ENCODE data around the gene PABPN1. TPM values are rescaled to one million over a fixed set of nuclear protein-coding genes. Genes with fewer than 3 reads are reported as not detected.

The PABPN1 gene
- total RNA-seq, 1 donor from 2014 or later = 40.7 TPM

- H3K4me1 ChIP-seq (ENCODE audit: control insufficient read depth in 3 of 3, insufficient read depth in 3 of 3, low read length in 3 of 3) = peaks cover 13 to 17% (median 17%) of the 10 kb centered on the region in 3 donors
- H3K27ac ChIP-seq (ENCODE audit: low read depth, low read length) = peak overlapping the region; percentile 97
- no peaks in the 10 kb centered on the region for H3K9me3 ChIP-seq (ENCODE audit: control insufficient read depth in 3 of 3, low read length in 3 of 3)
- H3K36me3 ChIP-seq (ENCODE audit: control insufficient read depth in 3 of 3, insufficient read depth in 3 of 3, low read length in 3 of 3) = peaks cover 2 to 6% (median 2%) of the 10 kb centered on the region in 3 donors
- H3K4me3 ChIP-seq (ENCODE audit: low read length in 3 of 3) = peak overlapping the region; percentile 79 to 90 (median 89)
- H3K9ac ChIP-seq (ENCODE audit: low read depth in 1 of 3, low read length in 3 of 3) = peak overlapping the region; percentile 83 to 96 (median 95)
- H3K27me3 ChIP-seq (ENCODE audit: control insufficient read depth in 3 of 3, insufficient read depth in 3 of 3, low read length in 3 of 3) = no peaks in the 10 kb centered on the region
Measured at GRCh38 chr14:23286902-23287479, 34.3 kb upstream of the PABPN1 start.

DNA sequence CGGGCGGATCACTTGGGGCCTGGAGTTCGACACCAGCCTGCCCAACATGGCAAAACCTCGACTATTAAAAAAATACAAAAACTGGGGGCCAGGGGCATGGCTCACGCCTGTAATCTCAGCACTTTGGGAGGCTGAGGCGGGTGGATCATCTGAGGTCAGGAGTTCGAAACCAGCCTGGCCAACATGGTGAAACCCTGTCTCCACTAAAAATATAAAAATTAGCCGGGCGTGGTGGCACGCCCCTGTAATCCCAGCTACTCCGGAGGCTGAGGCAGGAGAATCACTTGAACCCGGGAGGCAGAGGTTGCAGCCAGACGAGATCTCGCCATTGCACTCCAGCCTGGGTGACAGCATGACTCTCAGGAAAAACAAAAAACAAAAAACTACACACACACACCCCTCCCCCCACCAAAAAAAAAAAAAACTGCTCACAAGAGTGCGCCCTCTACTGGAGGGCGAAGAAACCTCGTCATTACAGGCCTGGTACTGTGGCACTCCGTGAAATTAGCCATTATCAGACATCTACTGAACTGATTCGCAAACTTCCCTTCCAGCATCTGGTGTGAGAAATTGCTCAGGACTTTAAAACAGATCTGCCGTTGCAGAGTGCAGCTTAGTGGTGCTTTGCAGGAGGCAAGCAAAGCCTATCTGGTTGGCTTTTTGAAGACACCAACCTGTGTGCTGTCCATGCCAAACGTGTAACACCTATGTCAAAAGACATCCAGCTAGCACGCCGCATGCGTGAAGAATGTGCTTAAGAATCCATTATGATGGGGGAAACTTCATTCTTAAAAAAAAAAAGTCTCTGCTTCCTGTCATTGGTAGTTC, 26.3 kb upstream of the PABPN1 start:
- no peaks in the 10 kb centered on the region for H3K9me3 ChIP-seq (ENCODE audit: control insufficient read depth in 3 of 3, low read length in 3 of 3)
- H3K9ac ChIP-seq (ENCODE audit: low read depth in 1 of 3, low read length in 3 of 3) = peak overlapping the region in 1 of 3 donors; percentile 61
- H3K27me3 ChIP-seq (ENCODE audit: control insufficient read depth in 3 of 3, insufficient read depth in 3 of 3, low read length in 3 of 3) = no peaks in the 10 kb centered on the region
- peaks cover 9 to 23% (median 9%) of the 10 kb centered on the region in 3 donors for H3K4me1 ChIP-seq (ENCODE audit: control insufficient read depth in 3 of 3, insufficient read depth in 3 of 3, low read length in 3 of 3)
- H3K4me3 ChIP-seq (ENCODE audit: low read length in 3 of 3) = no peak overlapping the region
- peaks cover 15 to 22% (median 18%) of the 10 kb centered on the region in 3 donors for H3K36me3 ChIP-seq (ENCODE audit: control insufficient read depth in 3 of 3, insufficient read depth in 3 of 3, low read length in 3 of 3)
- no peak overlapping the region for H3K27ac ChIP-seq (ENCODE audit: low read depth, low read length)

DNA sequence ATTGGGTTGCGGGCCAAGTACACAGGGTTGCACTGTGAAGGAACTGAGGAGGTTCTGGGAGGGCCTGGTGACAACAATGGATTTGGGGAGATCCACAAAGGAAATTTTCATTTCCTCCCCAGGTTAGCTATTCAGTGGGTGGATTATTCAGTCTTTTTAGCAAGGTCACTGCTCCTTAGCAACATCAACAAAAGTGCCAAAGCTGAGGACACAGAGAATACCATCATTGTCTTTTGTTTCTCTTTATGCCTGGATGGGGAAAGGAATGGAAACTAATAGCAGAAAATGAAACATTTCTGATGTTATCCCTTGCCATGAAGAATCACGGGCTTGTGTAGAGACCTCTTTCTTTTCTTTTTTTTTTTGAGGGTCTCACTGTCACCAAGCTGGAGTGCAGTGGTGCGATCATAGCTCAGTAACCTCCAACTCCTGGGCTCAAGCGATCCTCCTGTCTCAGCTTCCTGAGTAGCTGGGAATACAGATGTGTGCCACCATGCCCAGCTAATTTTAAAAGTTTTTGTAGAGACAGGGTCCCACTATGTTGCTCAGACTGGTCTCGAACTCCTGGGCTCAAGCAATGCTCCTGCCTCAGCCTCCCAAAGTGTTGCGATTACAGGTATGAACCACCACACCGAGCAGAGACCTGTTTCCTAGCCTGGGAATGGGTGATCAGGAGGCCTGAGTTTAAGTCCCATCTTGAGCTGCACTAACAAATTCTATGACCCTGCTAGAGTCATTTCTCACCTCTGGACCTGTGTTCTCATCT, 25.1 kb upstream of the PABPN1 start:
- Histone ChIP-seq H3K27me3 (ENCODE audit: control insufficient read depth in 3 of 3, insufficient read depth in 3 of 3, low read length in 3 of 3) (no peaks in the 10 kb centered on the region), H3K27ac (ENCODE audit: low read depth, low read length) (no peak overlapping the region), H3K9ac (ENCODE audit: low read depth in 1 of 3, low read length in 3 of 3) (no peak overlapping the region), H3K36me3 (ENCODE audit: control insufficient read depth in 3 of 3, insufficient read depth in 3 of 3, low read length in 3 of 3) (peaks cover 15 to 21% (median 18%) of the 10 kb centered on the region in 3 donors), H3K9me3 (ENCODE audit: control insufficient read depth in 3 of 3, low read length in 3 of 3) (no peaks in the 10 kb centered on the region), H3K4me3 (ENCODE audit: low read length in 3 of 3) (no peak overlapping the region), H3K4me1 (ENCODE audit: control insufficient read depth in 3 of 3, insufficient read depth in 3 of 3, low read length in 3 of 3) (peaks cover 18 to 32% (median 18%) of the 10 kb centered on the region in 3 donors)

DNA sequence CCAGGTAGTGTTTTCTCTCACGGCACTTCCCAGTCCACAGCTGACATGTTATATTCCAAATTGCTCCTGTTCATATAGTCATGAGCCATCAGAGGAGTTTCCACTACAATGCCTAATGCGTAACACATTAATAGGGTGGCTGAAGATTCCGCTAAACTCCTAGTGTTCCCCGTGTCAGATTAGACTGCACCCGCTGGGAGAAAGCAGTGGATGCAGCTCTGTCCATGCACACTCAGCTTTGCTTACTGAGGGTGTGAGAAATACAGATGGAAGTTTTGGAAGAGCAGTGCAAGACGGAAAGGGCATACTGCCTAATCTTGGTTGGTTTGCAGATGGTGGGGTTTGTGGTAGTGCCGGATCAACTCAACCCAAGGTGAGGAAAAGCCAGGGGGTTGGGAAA, 24.2 kb upstream of the PABPN1 start:
- H3K4me3 ChIP-seq (ENCODE audit: low read length in 3 of 3) = no peak overlapping the region
- H3K27ac ChIP-seq (ENCODE audit: low read depth, low read length) = no peak overlapping the region
- no peaks in the 10 kb centered on the region for H3K9me3 ChIP-seq (ENCODE audit: control insufficient read depth in 3 of 3, low read length in 3 of 3)
- H3K36me3 ChIP-seq (ENCODE audit: control insufficient read depth in 3 of 3, insufficient read depth in 3 of 3, low read length in 3 of 3) = peaks cover 15 to 21% (median 18%) of the 10 kb centered on the region in 3 donors
- H3K27me3 ChIP-seq (ENCODE audit: control insufficient read depth in 3 of 3, insufficient read depth in 3 of 3, low read length in 3 of 3) = no peaks in the 10 kb centered on the region
- no peak overlapping the region for H3K9ac ChIP-seq (ENCODE audit: low read depth in 1 of 3, low read length in 3 of 3)
- peaks cover 18 to 32% (median 18%) of the 10 kb centered on the region in 3 donors for H3K4me1 ChIP-seq (ENCODE audit: control insufficient read depth in 3 of 3, insufficient read depth in 3 of 3, low read length in 3 of 3)

- Histone ChIP-seq H3K36me3 (ENCODE audit: control insufficient read depth in 3 of 3, insufficient read depth in 3 of 3, low read length in 3 of 3) (peaks cover 15 to 21% (median 18%) of the 10 kb centered on the region in 3 donors), H3K4me3 (ENCODE audit: low read length in 3 of 3) (no peak overlapping the region), H3K27ac (ENCODE audit: low read depth, low read length) (no peak overlapping the region), H3K27me3 (ENCODE audit: control insufficient read depth in 3 of 3, insufficient read depth in 3 of 3, low read length in 3 of 3) (no peaks in the 10 kb centered on the region), H3K4me1 (ENCODE audit: control insufficient read depth in 3 of 3, insufficient read depth in 3 of 3, low read length in 3 of 3) (peaks cover 18 to 36% (median 20%) of the 10 kb centered on the region in 3 donors), H3K9ac (ENCODE audit: low read depth in 1 of 3, low read length in 3 of 3) (no peak overlapping the region), H3K9me3 (ENCODE audit: control insufficient read depth in 3 of 3, low read length in 3 of 3) (no peaks in the 10 kb centered on the region)
Measured at GRCh38 chr14:23297611-23298277, 23.5 kb upstream of the PABPN1 start.

DNA sequence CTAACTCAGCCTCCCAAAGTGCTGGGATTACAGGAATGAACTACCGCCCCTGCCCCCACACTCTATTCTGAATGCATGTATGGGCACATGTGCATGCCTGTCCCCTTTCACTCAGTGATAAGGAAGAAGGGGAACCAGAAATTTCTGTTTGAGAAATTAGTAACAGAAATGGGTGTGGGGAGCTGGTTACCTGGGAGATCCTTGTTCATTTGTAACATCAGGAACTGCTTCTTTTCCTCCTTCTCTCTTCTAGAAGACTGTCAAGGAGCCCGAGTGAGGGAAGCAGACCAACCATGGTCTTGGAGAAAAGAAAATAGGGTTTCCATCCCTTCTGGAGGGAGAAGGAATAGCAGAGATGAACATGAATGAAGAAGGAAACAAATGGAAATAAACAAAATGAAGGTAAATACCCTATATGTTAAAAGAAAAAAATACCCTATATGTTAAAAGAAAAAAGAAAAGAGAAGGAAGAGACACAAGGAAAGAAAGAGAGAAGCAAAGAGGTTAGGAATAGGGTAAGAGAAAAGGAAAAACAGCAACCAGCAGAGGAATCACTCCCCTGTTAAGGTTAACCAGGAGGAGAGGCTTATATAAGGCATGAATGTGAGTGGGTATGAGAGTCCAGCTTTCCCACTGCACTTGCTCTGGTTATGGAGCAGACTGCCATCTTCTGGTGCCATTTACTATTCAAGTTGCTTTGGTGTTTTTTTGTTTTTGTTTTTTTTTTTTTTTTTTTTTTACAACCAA, 21.9 kb upstream of the PABPN1 start:
- Histone ChIP-seq H3K36me3 (ENCODE audit: control insufficient read depth in 3 of 3, insufficient read depth in 3 of 3, low read length in 3 of 3) (peaks cover 15 to 21% (median 18%) of the 10 kb centered on the region in 3 donors), H3K9ac (ENCODE audit: low read depth in 1 of 3, low read length in 3 of 3) (peak overlapping the region in 2 of 3 donors; percentile 25 to 92), H3K4me3 (ENCODE audit: low read length in 3 of 3) (no peak overlapping the region), H3K4me1 (ENCODE audit: control insufficient read depth in 3 of 3, insufficient read depth in 3 of 3, low read length in 3 of 3) (peaks cover 18 to 34% (median 22%) of the 10 kb centered on the region in 3 donors), H3K9me3 (ENCODE audit: control insufficient read depth in 3 of 3, low read length in 3 of 3) (no peaks in the 10 kb centered on the region), H3K27me3 (ENCODE audit: control insufficient read depth in 3 of 3, insufficient read depth in 3 of 3, low read length in 3 of 3) (no peaks in the 10 kb centered on the region), H3K27ac (ENCODE audit: low read depth, low read length) (peak overlapping the region; percentile 97)

DNA sequence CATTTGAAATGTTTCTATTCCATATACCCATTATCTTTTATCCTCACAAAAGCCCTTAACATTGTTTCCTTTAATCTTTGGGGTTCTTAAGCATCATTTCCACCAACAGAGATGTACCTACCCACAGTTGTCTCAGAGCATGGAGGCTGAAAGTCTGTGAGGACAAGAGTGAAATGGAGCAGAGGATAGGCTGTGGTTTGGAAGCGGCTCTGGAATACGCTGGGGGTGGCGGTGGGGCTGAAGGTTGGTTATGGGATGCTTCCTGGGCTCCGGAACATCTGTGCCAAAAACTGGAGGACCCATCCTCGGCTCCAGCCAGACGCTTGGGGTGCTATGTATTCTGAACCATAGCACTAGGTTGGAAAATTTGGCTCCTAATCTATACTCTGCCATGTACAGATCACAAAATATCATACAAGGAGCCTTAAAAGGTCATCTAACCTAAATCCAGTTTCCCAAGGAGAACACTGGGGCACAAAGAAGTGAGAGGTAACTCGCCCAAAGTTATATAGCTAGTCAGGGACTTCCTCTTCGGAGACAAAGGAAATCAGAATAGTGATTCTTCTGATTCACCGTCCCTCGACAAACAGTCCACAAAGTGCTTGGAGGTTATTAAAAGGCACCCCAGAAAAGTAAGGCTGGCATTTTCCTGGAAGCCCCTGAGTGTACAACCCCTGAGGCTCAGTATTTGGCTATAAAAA, 21.1 kb upstream of the PABPN1 start:
- H3K27ac ChIP-seq (ENCODE audit: low read depth, low read length) = peak overlapping the region; percentile 97
- H3K9me3 ChIP-seq (ENCODE audit: control insufficient read depth in 3 of 3, low read length in 3 of 3) = no peaks in the 10 kb centered on the region
- peak overlapping the region; percentile 86 to 95 (median 92) for H3K9ac ChIP-seq (ENCODE audit: low read depth in 1 of 3, low read length in 3 of 3)
- H3K36me3 ChIP-seq (ENCODE audit: control insufficient read depth in 3 of 3, insufficient read depth in 3 of 3, low read length in 3 of 3) = peaks cover 15 to 21% (median 18%) of the 10 kb centered on the region in 3 donors
- no peaks in the 10 kb centered on the region for H3K27me3 ChIP-seq (ENCODE audit: control insufficient read depth in 3 of 3, insufficient read depth in 3 of 3, low read length in 3 of 3)
- H3K4me1 ChIP-seq (ENCODE audit: control insufficient read depth in 3 of 3, insufficient read depth in 3 of 3, low read length in 3 of 3) = peaks cover 17 to 28% (median 21%) of the 10 kb centered on the region in 3 donors
- H3K4me3 ChIP-seq (ENCODE audit: low read length in 3 of 3) = peak overlapping the region; percentile 84 to 89 (median 84)

DNA sequence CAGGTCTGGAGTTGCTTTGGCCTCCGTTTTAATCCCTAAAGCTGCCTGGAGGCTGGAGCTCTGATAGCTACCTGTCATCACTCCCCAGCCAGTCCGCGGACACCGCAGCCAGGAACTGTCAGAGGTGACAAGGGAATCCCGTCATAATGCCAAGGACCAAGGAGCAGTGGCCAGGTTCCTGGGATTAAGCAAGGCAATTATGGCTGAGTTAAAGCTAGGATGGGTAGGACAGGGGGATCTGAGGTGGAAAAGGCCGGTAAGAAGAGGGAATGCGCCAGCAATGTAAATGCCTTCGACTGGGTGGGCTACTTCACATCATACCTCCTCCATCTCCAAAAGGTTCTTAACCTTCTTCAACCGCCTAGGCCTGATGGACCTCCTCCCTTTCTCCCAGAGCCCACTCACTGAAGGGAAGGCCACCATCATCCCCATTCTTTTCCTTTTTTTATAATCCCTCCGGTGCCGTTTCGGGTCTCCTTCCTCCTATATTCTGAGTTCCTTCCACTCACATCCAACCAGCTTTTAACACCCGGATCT, 20.5 kb upstream of the PABPN1 start:
- H3K4me1 ChIP-seq (ENCODE audit: control insufficient read depth in 3 of 3, insufficient read depth in 3 of 3, low read length in 3 of 3) = peaks cover 18 to 30% (median 22%) of the 10 kb centered on the region in 3 donors
- H3K9ac ChIP-seq (ENCODE audit: low read depth in 1 of 3, low read length in 3 of 3) = peak overlapping the region; percentile 86 to 95 (median 92)
- peak overlapping the region; percentile 84 to 89 (median 84) for H3K4me3 ChIP-seq (ENCODE audit: low read length in 3 of 3)
- H3K27ac ChIP-seq (ENCODE audit: low read depth, low read length) = peak overlapping the region; percentile 97
- no peaks in the 10 kb centered on the region for H3K9me3 ChIP-seq (ENCODE audit: control insufficient read depth in 3 of 3, low read length in 3 of 3)
- H3K27me3 ChIP-seq (ENCODE audit: control insufficient read depth in 3 of 3, insufficient read depth in 3 of 3, low read length in 3 of 3) = no peaks in the 10 kb centered on the region
- peaks cover 15 to 21% (median 18%) of the 10 kb centered on the region in 3 donors for H3K36me3 ChIP-seq (ENCODE audit: control insufficient read depth in 3 of 3, insufficient read depth in 3 of 3, low read length in 3 of 3)
